ENCODE measurements around the gene MICAL2.

GRCh38 chr11:12261551-12261950 is 151.2 kb downstream of the MICAL2 start:
- TF ChIP-seq SIN3A (IDR thresholded peaks at IDR 0.05; ENCODE audit: borderline replicate concordance, insufficient read depth, low read length) = no peak
- TF ChIP-seq FOXP2 (optimal IDR thresholded peaks at IDR 0.05; ENCODE audit: borderline replicate concordance, extremely low read depth, extremely low read length, insufficient read depth) = no peak
- no peak for TF ChIP-seq TAF1 (IDR thresholded peaks at IDR 0.05; ENCODE audit: borderline replicate concordance, insufficient read depth, low read length)
- TF ChIP-seq REST (IDR thresholded peaks at IDR 0.05; ENCODE audit: insufficient read depth in 1 of 2, low read depth in 2 of 2, low read length in 2 of 2) = no peak
- TF ChIP-seq POLR2AphosphoS5 (IDR thresholded peaks at IDR 0.05; ENCODE audit: low read depth, low read length) = no peak

Data from PFSK-1 (cell line).